DMS153 (cell line): Measurements from ENCODE around the gene RYR1.
"Not testable (repeated sequence)": the region's sequence is repeated elsewhere in the genome, so short reads cannot be mapped to it uniquely, and the experiment has no call there.

Experiments used
- DNase-seq: peaks from one replicate; lab custom pipeline; 2025; lab: John Stamatoyannopoulos, UW

The RYR1 gene

DNA sequence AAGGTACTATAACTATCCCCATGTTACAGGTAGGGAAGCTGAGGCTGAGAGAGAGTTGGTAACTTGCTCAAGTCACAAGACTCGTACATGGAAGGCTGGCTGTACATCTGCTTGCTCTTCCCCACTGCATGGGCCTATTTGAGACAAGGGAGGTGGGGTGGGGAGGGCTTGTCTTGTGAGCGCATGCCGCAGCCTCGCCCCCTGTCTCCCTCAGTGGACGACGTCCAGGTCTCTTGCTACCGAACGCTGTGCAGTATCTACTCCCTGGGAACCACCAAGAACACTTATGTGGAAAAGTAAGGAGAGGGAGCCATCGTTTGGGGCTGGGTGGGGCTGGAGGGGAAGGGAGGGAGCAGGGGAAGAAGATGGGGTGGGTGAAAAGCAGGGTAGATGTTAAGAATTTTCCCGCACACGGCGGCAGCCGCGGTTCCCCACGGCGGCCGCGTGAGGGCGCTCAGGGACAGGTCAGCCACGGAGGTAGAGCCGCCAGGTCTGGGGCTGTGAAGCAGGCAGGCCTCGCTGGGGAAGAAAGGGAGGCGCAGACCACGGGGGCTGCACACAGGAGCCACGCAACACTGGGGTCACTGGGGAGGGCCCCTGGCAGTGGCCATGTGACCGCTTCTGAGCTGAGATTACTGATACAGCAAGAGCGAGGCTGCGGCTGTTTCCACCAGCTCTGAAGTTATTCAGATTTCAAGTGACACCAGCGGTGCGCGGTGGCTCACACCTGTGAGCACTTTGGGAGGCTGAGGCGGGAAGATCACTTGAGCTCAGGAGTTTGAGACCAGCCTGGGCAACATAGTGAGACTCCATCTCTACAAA lies 81.5 kb downstream of the RYR1 start:
- DNase-seq = peak; percentile 8

DNA sequence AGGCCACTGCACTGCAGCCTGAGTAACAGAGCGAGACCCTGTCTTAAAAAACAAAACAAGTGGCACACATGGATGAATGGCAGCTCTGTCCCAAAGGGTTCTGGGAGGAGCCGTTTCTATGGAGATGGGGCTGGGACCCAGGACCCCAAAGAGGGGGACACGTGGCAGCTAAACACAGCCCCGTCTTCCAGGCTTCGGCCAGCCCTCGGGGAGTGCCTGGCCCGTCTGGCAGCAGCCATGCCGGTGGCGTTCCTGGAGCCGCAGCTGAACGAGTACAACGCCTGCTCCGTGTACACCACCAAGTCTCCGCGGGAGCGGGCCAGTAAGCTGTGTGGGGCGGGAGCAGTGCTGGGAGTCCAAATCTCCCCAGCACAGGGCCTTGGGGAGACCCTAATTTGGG lies 82.4 kb downstream of the RYR1 start:
- DNase-seq = no peak

DNA sequence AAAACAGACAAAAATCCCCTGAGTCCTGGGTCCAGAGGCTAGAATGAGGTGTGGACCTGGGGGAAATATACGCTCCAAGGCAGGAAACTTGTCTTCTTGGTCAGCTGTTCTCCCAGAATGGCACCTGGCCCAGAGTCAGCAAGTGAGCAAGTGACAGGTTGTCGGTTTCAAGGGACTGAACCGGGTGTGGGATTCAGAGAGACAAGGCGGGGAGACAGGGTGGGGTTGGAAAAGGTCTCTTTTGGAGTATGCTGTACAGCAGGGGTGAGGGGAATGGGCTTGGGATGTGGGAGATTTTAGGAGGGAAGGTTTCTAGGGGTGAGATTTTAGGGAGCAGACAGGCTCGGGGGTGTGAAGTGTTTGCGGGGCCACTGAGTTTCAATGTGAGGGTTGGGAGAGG lies 83.3 kb downstream of the RYR1 start:
- DNase-seq = no peak

DNA sequence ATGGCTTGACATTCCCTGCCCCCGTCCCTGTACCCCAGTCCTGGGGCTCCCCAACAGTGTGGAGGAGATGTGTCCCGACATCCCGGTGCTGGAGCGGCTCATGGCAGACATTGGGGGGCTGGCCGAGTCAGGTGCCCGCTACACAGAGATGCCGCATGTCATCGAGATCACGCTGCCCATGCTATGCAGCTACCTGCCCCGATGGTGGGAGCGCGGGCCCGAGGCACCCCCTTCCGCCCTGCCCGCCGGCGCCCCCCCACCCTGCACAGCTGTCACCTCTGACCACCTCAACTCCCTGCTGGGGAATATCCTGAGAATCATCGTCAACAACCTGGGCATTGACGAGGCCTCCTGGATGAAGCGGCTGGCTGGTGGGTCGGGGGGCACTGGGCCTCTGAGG lies 83.8 kb downstream of the RYR1 start:
- no peak for DNase-seq

DNA sequence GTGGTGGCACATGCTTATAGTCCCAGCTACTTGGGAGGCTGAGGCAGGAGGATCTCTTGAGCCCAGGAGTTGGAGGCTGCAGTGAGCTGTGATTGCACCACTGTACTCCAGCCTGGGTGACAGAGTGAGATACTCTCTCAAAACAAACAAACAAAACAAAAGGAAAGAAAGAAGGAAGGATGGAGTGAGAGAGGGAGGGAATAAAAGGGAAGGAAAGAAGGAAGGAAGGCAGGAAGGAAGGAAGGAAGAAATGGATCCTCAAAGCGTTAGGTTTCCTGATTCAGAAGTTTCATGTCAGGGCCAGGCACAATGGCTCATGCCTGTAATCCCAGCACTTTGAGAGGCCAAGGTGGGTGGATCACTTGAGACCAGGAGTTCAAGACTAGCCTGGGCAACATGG lies 84.5 kb downstream of the RYR1 start:
- DNase-seq = not testable (repeated sequence)

DNA sequence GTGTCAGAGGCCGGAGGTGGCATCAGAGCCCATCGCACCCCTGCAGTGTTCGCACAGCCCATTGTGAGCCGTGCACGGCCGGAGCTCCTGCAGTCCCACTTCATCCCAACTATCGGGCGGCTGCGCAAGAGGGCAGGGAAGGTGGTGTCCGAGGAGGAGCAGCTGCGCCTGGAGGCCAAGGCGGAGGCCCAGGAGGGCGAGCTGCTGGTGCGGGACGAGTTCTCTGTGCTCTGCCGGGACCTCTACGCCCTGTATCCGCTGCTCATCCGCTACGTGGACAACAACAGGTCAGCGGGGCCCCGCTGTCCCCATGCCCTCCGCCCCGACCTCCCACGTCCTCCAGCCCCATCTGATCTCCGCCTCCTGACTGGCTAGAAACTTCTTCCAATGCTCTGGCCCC lies 85.7 kb downstream of the RYR1 start:
- DNase-seq = no peak

DNA sequence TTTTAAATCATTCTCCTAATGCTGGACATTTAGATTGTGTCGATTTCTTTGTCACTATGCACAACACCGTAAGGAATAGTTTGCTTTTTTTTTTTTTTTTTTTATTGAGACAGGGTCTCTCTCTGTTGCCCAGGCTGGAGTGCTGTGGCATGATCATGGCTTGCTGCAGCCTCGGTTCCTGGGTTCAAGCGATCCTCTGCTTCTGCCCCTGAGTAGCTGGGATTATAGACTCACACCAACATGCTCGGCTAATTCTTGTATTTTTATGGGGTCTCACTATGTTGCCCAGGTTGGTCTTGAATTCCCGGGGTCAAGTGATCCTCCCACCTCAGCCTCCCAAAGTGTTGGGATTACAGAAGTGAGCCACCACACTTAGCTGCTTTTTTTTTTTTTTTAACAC lies 86.5 kb downstream of the RYR1 start:
- DNase-seq = no peak

DNA sequence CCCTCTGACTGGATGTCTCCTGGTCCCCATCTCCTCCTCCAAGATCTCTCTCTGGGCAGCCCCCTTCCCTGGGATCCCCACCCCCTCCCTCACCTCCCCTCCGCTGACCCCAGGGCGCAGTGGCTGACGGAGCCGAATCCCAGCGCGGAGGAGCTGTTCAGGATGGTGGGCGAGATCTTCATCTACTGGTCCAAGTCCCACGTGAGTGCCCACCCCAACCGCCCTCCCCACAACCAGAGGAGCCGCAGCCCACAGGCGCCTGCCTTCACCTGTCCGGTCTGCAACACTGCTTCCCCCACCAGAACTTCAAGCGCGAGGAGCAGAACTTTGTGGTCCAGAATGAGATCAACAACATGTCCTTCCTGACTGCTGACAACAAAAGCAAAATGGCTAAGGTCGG lies 89.4 kb downstream of the RYR1 start:
- no peak for DNase-seq

DNA sequence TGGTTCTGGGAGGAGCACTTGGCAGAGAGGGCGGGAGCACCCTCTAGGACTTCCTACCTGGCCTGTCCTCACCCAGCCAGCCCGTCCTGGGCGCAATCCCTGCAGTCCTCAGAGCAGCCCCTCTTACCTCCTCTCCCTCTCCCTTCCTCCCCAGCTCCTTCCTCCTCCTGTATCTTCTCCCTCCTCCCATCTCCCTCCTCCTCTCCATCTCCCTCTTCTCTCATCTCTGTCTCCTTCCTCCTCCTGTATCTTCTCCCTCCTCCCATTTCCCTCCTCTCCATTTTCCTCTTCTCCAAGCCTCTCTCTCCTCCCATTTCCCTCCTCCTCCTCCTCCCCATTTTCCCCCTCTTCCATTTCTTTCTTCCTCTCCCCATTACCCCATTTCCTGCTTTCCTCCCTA lies 89.8 kb downstream of the RYR1 start:
- DNase-seq = no peak

DNA sequence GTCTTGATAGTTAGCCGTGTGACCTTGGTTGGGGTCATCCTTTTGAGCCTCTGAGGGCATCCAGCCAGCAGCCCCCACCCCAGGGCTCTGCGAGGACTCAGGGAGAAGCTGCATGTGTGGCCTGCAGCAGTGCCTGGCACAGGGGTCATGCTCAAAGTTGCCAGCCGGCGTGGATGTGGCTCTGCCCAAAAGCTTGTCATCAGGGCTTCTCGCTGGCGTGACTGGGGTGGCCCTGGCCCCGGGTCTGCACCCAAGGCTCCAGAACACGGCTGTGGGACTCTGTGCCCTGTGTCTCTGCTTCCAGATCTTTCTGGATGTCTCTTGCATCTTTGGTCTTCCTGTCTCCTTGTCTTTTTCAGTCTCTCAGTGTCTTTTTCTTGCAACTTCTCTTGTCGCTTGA lies 90.9 kb downstream of the RYR1 start:
- no peak for DNase-seq

DNA sequence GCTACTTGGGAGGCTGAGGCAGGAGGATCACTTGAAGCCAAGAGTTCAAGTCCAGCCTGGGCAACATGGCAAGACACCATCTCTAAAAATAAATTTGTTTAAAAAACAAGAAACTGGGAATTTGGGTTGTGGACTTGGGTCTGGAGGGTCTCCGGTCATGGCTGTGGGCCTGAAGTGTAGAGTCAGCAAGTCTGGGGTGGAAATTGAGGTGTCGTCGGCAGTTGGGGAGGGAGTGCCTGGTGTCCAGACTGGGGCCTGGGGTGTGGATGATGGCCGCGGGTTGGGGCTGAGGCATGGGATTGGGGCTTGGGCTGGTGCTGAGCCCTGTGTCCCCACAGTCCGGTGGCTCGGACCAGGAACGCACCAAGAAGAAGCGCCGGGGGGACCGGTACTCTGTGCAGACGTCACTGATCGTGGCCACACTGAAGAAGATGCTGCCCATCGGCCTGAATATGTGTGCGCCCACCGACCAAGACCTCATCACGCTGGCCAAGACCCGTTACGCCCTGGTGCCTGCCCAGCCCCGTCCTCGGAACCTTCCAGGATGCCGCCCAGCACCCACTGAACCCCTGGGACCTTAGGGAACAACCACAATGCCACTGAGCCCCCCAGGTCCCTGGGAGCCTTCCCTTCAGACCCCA lies 91.6 kb downstream of the RYR1 start:
- DNase-seq = no peak

DNA sequence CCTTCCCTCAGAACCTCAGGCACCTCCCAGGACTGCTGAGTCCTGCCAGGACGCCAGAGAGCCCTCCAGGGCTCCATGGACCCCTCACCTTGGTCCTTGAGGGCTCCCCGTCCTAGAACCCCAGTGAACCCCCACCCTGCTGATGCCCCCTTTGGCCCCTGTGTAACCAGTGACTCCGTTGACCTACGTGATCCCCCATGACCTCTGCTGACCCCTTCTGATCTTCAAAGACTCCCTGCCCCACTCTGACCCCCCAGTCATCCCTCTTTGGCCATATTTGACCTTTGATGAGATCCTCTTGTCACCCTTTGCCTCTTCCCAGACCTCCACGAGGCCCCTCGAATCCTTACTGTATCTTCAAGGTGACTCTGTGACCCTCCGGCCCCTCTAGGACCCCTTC lies 92.9 kb downstream of the RYR1 start:
- DNase-seq = no peak

DNA sequence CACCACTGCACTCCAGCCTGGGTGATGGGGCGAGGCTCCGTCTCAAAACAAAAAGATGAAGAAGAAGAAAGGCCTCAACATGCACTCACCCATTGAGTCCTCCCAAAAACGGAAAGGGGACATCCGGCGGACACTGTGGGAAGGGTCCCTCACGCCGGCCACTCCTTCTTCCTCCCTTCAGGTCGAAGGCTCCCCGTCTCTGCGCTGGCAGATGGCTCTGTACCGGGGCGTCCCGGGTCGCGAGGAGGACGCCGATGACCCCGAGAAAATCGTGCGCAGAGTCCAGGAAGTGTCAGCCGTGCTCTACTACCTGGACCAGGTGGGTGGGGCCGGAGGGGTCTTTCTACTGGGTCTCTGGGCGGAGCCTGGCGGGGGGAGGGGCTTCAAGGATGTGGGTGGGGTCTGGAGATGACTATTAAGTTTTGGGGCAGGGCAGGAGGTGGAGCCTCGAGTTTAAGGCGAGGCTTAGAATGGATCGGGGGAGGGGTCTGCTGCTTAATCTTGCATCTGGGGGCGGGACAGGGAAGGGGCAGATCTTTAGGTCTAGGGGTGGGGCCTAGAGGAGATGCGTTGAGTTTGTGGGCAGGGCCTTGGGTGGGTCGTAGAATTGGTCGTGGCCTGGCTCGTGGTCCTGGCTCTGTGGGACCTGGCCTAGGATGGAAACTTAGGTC lies 94.1 kb downstream of the RYR1 start:
- peak; percentile 52 for DNase-seq

DNA sequence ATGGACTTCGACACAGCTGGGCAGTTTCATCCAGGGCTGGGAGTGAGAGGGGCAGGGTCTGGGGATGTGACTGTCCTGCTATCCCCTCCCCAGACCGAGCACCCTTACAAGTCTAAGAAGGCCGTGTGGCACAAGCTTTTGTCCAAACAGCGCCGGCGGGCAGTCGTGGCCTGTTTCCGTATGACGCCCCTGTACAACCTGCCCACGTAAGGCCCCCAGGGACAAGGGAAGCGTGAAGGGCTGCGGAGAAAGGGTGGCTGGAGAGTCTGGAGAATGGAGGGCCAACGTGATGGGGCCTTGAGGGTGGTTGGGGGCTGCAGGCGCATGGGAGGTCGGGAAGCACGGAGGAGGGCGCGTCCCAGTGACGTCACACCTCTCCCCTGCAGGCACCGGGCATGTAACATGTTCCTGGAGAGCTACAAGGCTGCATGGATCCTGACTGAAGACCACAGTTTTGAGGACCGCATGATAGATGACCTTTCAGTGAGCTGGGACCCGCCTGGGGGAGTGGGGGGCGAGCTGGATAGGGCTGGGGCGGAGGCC lies 94.8 kb downstream of the RYR1 start:
- no peak for DNase-seq

DNA sequence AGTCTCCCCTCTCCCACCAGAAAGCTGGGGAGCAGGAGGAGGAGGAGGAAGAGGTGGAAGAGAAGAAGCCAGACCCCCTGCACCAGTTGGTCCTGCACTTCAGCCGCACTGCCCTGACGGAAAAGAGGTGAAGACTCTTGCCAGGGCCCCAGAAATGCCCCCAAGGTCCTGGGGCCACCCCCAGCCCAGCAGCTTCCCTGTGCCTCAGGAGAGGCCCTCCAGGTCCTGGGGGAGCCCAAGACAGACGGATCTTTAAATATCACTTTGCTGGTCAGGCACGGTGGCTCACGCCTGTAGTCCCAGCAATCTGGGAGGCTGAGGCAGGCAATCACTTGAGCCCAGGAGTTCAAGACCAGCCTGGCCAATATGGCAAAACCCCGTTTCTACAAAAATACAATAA lies 95.4 kb downstream of the RYR1 start:
- no peak for DNase-seq

DNA sequence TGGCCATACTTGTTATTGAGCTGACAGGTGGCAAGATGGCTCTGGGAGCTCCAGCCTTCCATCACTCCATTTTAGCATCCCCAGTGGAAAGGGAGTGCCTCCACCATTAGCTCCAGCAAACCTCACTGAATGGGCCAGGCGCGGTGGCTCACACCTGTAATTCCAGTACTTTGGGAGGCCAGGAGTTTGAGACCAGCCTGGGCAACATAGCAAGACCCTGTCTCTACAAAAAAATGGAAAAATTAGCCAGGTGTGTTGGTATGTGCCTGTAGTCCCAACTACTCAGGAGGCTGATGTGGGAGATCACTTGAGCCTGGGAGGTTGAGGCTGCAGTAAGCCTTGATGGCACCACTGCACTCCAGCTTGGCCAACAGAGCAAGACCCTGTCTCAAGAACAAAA lies 98.0 kb downstream of the RYR1 start:
- no peak for DNase-seq

DNA sequence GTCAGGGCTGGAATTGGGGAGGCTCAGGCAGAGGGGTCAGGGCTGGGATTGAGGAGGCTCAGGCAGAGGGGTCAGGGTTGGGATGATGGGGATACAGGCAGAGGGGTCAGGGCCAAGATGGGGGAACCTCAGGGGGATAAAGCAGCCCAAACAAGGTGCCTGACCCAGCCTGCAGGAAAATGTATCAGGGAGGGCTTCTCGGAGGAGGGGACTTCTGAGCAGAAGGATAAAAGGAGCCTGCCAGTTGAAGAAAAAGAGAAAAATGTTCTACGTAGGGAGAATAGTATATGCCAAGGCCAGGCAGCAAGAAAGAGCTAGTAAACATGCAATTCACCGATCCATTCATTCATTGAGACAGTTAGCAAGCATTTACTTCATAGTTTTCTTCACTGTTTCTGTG lies 99.4 kb downstream of the RYR1 start:
- no peak for DNase-seq

DNA sequence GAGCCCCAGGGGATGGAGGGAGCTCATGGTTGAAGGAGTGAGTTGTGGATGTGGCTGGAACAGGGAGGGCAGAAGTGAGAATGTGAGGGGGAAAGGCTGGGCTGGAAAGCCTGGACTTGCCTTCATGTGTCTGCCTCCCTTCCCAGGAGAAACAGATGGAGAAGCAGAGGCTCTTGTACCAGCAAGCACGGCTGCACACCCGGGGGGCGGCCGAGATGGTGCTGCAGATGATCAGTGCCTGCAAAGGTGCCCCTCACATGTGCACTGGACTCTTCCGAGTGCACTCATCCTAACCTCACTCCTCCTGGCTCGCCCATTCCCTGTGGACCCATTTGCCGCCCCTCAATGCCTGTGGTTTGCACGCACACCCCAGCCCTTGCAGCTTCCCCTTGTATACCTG lies 101.1 kb downstream of the RYR1 start:
- DNase-seq = no peak

DNA sequence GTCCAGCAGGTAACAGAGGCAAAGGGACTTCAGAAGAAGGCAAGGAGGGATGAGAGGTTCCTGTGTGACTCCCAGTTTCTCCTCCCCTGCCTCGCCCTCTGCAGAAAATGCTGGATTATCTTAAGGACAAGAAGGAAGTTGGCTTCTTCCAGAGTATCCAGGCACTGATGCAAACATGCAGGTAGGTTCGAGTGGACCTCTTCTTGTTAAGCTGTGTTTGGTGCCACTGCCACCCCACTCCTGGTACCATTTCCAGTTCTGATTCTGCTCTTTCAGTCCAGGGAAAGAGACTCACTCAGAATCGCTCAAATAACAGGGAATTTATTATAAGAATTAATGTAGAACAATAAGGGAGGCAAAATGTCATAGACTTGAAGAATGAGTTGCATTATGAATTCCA lies 101.7 kb downstream of the RYR1 start:
- no peak for DNase-seq

DNA sequence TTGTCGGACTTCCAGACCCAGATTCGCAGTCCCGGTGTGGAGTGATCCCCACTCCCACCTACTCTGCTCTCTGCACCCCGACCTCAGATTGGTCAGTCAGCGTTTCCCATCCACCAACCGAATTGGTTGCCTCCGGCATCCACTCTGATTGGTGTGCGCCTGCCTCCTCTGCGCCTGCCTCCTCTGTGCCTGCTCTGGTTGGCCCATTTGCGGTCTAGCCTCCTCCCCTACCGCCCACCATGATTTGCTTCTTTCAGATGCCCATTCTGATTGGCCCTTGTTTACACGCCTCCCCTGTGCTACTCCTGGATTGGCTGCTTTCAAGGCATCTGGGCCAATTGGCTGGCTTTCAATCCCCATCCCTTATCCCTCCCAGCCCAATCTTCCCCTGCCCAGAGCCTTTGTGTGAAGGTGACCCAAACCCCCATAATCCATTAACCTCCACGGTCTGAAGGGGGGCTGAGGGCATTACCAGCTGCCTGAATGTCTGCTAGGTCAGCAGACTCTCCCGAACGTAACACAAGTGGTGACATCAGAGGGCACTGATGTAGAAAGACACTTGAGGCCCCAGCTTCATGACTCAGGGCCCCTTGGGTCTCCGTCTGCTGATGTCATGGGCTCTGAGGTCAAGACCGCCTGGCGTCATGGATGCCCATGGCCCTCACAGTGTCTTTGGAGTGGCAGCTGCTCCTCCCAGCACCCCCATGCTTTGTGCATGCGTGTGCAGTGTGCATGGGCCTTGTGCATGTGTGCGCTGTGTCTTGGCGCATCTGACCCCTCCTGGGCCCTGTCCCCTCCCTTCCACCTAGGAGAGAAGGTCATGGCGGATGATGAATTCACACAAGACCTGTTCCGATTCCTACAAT lies 103.8 kb downstream of the RYR1 start:
- no peak for DNase-seq

DNA sequence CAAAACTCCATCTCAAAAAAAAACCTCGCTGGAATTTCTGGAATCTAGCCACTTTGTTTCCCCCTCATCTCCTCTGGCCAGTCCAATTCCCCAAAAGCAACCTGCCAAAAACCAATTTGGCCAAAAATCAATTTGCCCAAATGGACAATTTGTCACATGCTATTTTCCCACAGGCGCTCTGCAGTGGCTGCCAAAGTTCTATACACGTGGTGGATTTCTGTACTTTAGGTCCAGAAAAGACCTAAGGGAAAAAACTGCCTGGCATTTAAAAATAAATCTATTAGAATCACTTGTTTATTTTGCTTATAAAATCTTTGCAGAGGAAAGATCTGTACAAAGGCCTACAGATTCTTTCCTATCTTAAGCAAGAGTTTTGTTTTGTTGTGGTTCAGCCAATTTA lies 104.9 kb downstream of the RYR1 start:
- no peak for DNase-seq
